Measurements from ENCODE around the gene SEC61A2.
A peak's percentile ranks its signal among the peaks of the same experiment; 100 is the strongest.

Gene SEC61A2

GRCh38 chr10:12195603-12196506 lies 66.4 kb downstream of the SEC61A2 start, which contains the start of the genes CDC123 and NUDT5:
CDC123 (plus strand) TSS chr10:12196188; CDS start chr10:12196246, 58 bp downstream.
NUDT5 (minus strand) TSS chr10:12195891; CDS start chr10:12186291, 9,600 bp downstream.
- peak; percentile 88 for DNase-seq (ENCODE audit: low read depth)
- TF ChIP-seq CTCF (conservative IDR thresholded peaks at IDR 0.05; ENCODE audit: low read length): no peak
- peak within 1 kb of the TSS; percentile 99 for H3K4me3 ChIP-seq (ENCODE audit: low read length)

GRCh38 chr10:12196531-12197211 lies 67.2 kb downstream of the SEC61A2 start:
- no peak for DNase-seq (ENCODE audit: low read depth)
- H3K4me3 ChIP-seq (ENCODE audit: low read length): peak overlapping the region; percentile 99

GRCh38 chr10:12198156-12198555 lies 68.7 kb downstream of the SEC61A2 start:
- no peak for DNase-seq (ENCODE audit: low read depth)
- H3K4me3 ChIP-seq (ENCODE audit: low read length): no peak overlapping the region
- no peak for TF ChIP-seq CTCF (conservative IDR thresholded peaks at IDR 0.05; ENCODE audit: low read length)

More at GRCh38 chr10:12196531-12197211, 67.2 kb downstream of the SEC61A2 start:
- no peak for TF ChIP-seq CTCF (conservative IDR thresholded peaks at IDR 0.05; ENCODE audit: low read length)

- no peak overlapping the region for H3K4me3 ChIP-seq (ENCODE audit: low read length)
- no peak for DNase-seq (ENCODE audit: low read depth)
- no peak for TF ChIP-seq CTCF (conservative IDR thresholded peaks at IDR 0.05; ENCODE audit: low read length)
Observed at GRCh38 chr10:12200850-12201249, 71.4 kb downstream of the SEC61A2 start.

GRCh38 chr10:12201543-12201942 lies 72.1 kb downstream of the SEC61A2 start:
- TF ChIP-seq CTCF (conservative IDR thresholded peaks at IDR 0.05; ENCODE audit: low read length): no peak
- no peak for DNase-seq (ENCODE audit: low read depth)
- H3K4me3 ChIP-seq (ENCODE audit: low read length): no peak overlapping the region

- no peak for TF ChIP-seq CTCF (conservative IDR thresholded peaks at IDR 0.05; ENCODE audit: low read length)
- H3K4me3 ChIP-seq (ENCODE audit: low read length): no peak overlapping the region
- DNase-seq (ENCODE audit: low read depth): no peak
Observed at GRCh38 chr10:12202226-12202625, 72.7 kb downstream of the SEC61A2 start.
